Measurements from ENCODE around the gene UBXN4.

- TF ChIP-seq POLR2A (IDR thresholded peaks at IDR 0.05) (no peak), CTCF (IDR thresholded peaks at IDR 0.05) (no peak)
Observed at GRCh38 chr2:135799738-135800137, 58.1 kb downstream of the UBXN4 start.
